Keratinocyte (primary cell): Measurements from ENCODE around the gene DRC1.
"Not testable (repeated sequence)": the region's sequence is repeated elsewhere in the genome, so short reads cannot be mapped to it uniquely, and the experiment has no call there.

ENCODE experiments used
- CTCF ChIP-seq, 3 experiments: IDR thresholded peaks in 1 of 3; conservative IDR thresholded peaks in 1 of 3; optimal IDR thresholded peaks in 1 of 3; 2 replicates in 2 of 3; 3 replicates in 1 of 3; pipeline versions ENCODE3 to v1.5.1; 2011; ENCODE audit warnings: low read length in 3 of 3, mild to moderate bottlenecking in 3 of 3, moderate library complexity in 2 of 3, control low read depth in 1 of 3, inconsistent platforms in 1 of 3; ENCODE audit not compliant: insufficient read depth in 2 of 3; ENCODE audit errors: extremely low read depth in 1 of 3
- EZH2 ChIP-seq: IDR thresholded peaks from one replicate; pipeline ENCODE4 v1.6.1; 2012; ENCODE audit warnings: inconsistent platforms, mild to moderate bottlenecking, low read length, moderate library complexity

DNA sequence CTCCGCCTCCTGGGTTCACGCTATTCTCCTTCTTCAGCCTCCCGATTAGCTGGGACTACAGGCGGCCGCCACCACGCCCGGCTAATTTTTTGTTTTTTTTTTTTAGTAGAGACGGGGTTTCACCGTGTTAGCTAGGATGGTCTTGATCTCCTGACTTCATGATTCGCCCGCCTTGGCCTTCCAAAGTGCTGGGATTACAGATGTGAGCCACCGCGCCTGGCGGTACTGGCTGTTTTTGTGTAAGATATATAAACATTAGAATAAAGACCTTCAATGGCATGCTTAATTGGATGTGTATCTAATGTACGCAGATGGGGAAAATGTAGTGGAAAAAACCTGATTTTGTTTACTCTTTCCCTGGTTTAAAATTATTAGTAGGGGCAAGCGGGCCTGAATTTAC is 47.3 kb upstream of the DRC1 start:
- TF ChIP-seq CTCF (optimal IDR thresholded peaks at IDR 0.05 in 1 of 3, IDR thresholded peaks at IDR 0.05 in 1 of 3, conservative IDR thresholded peaks at IDR 0.05 in 1 of 3; ENCODE audit: extremely low read depth in 1 of 3, insufficient read depth in 2 of 3, low read length in 3 of 3); EZH2: not testable (repeated sequence)
